Measurements from ENCODE around the gene GNB1L.
A peak's percentile ranks its signal among the peaks of the same experiment; 100 is the strongest.

Gene GNB1L

GRCh38 chr22:19853058-19853878 lies 1.4 kb downstream of the GNB1L start:
- no peak for DNase-seq (ENCODE audit: low spot score)
- in situ Hi-C loops (cut with MboI; ENCODE audit: low sequenced_read_pairs, unreplicated experiment): no loop called here
- TF ChIP-seq, protein P1, sequence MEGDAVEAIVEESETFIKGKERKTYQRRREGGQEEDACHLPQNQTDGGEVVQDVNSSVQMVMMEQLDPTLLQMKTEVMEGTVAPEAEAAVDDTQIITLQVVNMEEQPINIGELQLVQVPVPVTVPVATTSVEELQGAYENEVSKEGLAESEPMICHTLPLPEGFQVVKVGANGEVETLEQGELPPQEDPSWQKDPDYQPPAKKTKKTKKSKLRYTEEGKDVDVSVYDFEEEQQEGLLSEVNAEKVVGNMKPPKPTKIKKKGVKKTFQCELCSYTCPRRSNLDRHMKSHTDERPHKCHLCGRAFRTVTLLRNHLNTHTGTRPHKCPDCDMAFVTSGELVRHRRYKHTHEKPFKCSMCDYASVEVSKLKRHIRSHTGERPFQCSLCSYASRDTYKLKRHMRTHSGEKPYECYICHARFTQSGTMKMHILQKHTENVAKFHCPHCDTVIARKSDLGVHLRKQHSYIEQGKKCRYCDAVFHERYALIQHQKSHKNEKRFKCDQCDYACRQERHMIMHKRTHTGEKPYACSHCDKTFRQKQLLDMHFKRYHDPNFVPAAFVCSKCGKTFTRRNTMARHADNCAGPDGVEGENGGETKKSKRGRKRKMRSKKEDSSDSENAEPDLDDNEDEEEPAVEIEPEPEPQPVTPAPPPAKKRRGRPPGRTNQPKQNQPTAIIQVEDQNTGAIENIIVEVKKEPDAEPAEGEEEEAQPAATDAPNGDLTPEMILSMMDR (IDR thresholded peaks at IDR 0.05; ENCODE audit: borderline replicate concordance, control extremely low read depth, extremely low read depth, insufficient read depth, missing control alignments): no peak

GRCh38 chr22:19852177-19852781 lies 2.4 kb downstream of the GNB1L start:
- in situ Hi-C loops (cut with MboI; ENCODE audit: low sequenced_read_pairs, unreplicated experiment): no loop called here
- TF ChIP-seq, protein P1 (IDR thresholded peaks at IDR 0.05; ENCODE audit: borderline replicate concordance, control extremely low read depth, extremely low read depth, insufficient read depth, missing control alignments): no peak

GRCh38 chr22:19851291-19852176 lies 3.1 kb downstream of the GNB1L start:
- TF ChIP-seq, protein P1 (IDR thresholded peaks at IDR 0.05; ENCODE audit: borderline replicate concordance, control extremely low read depth, extremely low read depth, insufficient read depth, missing control alignments): no peak
- DNase-seq (ENCODE audit: low spot score): peak; percentile 20
- in situ Hi-C loops (cut with MboI; ENCODE audit: low sequenced_read_pairs, unreplicated experiment): no loop called here

More at GRCh38 chr22:19852177-19852781, 2.4 kb downstream of the GNB1L start:
- DNase-seq (ENCODE audit: low spot score): no peak

DNA sequence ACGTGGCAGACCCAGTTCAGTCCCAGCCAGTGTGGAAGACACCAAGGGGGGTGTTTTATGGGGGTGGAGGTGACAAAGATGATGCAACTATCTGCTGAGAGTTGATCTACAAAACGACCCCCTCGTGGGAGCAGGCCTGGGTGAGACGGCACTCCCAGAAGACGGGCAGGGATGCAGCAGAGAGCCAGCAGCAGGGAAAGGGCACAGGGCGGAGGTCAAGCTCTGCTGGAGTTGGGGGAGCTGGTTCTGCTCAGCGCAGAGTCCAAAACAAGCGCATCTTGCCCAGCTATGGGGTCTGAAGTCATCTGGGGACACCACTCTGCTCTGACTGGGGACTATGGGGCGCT lies 3.9 kb downstream of the GNB1L start:
- DNase-seq (ENCODE audit: low spot score): no peak
- TF ChIP-seq, protein P1 (IDR thresholded peaks at IDR 0.05; ENCODE audit: borderline replicate concordance, control extremely low read depth, extremely low read depth, insufficient read depth, missing control alignments): no peak
- in situ Hi-C loops (cut with MboI; ENCODE audit: low sequenced_read_pairs, unreplicated experiment): no loop called here

GRCh38 chr22:19849835-19850762 lies 4.6 kb downstream of the GNB1L start:
- no peak for DNase-seq (ENCODE audit: low spot score)
- TF ChIP-seq, protein P1 (IDR thresholded peaks at IDR 0.05; ENCODE audit: borderline replicate concordance, control extremely low read depth, extremely low read depth, insufficient read depth, missing control alignments): no peak

More at GRCh38 chr22:19849835-19850762, 4.6 kb downstream of the GNB1L start:
- in situ Hi-C loops (cut with MboI; ENCODE audit: low sequenced_read_pairs, unreplicated experiment): no loop called here
